K562 (cell line): ENCODE measurements around the gene URI1. TPM values are rescaled to one million over a fixed set of nuclear protein-coding genes. Genes with fewer than 3 reads are reported as not detected.

ENCODE experiments used
- ADNP ChIP-seq: fragments of 200-800 bp; sonication (Bioruptor generic); IDR thresholded peaks from 2 replicates; pipeline ENCODE4 v1.6.1; 2016; ENCODE audit warnings: missing genetic modification characterization, missing compliant biosample characterization
- ARID1B ChIP-seq: fragments of 450-650 bp; IDR thresholded peaks from 2 replicates; pipeline ENCODE4 v1.6.1; 2016; ENCODE audit warnings: antibody characterized with exemption, mild to moderate bottlenecking, inconsistent platforms
- CBFA2T2 ChIP-seq: fragments of 450-650 bp; conservative IDR thresholded peaks from 2 replicates; pipeline ENCODE4 v1.6.1; 2017; ENCODE audit warnings: mild to moderate bottlenecking
- GATA2 ChIP-seq: sonication (generic); formaldehyde crosslinking; IDR thresholded peaks from 2 replicates; pipeline ENCODE4 v1.4.0; 2020; ENCODE audit warnings: mild to moderate bottlenecking, missing genetic modification reagents
- HOXB6 ChIP-seq: fragments of 250-450 bp; sonication (Bioruptor Pico); IDR thresholded peaks from 2 replicates; pipeline ENCODE4 v1.5.1; 2022; ENCODE audit warnings: mild to moderate bottlenecking, borderline replicate concordance
- PPARD ChIP-seq: fragments of 250-450 bp; sonication (Bioruptor Pico); IDR thresholded peaks from 2 replicates; pipeline ENCODE4 v1.8.0; 2022; ENCODE audit warnings: inconsistent platforms, mild to moderate bottlenecking, moderate library complexity
- PRDM10 ChIP-seq: fragments of 450-650 bp; IDR thresholded peaks from 2 replicates; pipeline ENCODE4 v1.6.1; 2018; ENCODE audit not compliant: partially characterized antibody
- RAD21 ChIP-seq, 2 experiments: fragments of 250-450 bp in 1 of 2; fragments of 450-650 bp in 1 of 2; sonication (Bioruptor Pico) in 1 of 2; formaldehyde crosslinking in 1 of 2; IDR thresholded peaks in 1 of 2; conservative IDR thresholded peaks in 1 of 2; 2 replicates each; pipeline versions ENCODE4 v1.4.0 to v1.8.0; 2020 to 2022; ENCODE audit warnings: mild to moderate bottlenecking in 2 of 2, moderate library complexity in 1 of 2
- RCOR1 ChIP-seq, 2 experiments: IDR thresholded peaks; 2 replicates each; pipeline ENCODE4 v1.6.1; 2012; ENCODE audit warnings: low read depth in 2 of 2, low read length in 2 of 2, borderline replicate concordance in 1 of 2, improper control_type of control experiment in 1 of 2
- SIRT6 ChIP-seq: IDR thresholded peaks from one replicate; pipeline ENCODE4 v1.6.1; 2012; ENCODE audit warnings: low read depth, mild to moderate bottlenecking, control low read depth, inconsistent platforms, low read length, moderate library complexity
- THAP12 ChIP-seq: fragments of 250-450 bp; sonication (Bioruptor Pico); IDR thresholded peaks from 2 replicates; pipeline ENCODE4 v1.9.0; 2021; ENCODE audit warnings: mild to moderate bottlenecking, inconsistent platforms
- ZFX ChIP-seq: sonication (generic); formaldehyde crosslinking; IDR thresholded peaks from 2 replicates; pipeline ENCODE4 v1.8.0; 2022; ENCODE audit warnings: mild to moderate bottlenecking, missing genetic modification reagents, moderate library complexity
- ZNF318 ChIP-seq, 2 experiments: fragments of 450-650 bp; IDR thresholded peaks; 2 replicates each; pipeline ENCODE4 v1.6.1; 2016; ENCODE audit warnings: mild to moderate bottlenecking in 2 of 2, borderline replicate concordance in 1 of 2, low read depth in 1 of 2, moderate library complexity in 1 of 2
- ZNF584 ChIP-seq: fragments of 200-800 bp; sonication (Bioruptor generic); IDR thresholded peaks from 2 replicates; pipeline ENCODE4 v1.6.1; 2016; ENCODE audit warnings: low read depth, mild to moderate bottlenecking, missing genetic modification characterization, missing compliant biosample characterization
- polyA plus RNA-seq, 8 experiments: library from polyadenylated mRNA; depleted of rRNA in 4 of 8; stranded (reverse) in 5 of 8; unstranded in 3 of 8; fragments of >200 nt; fragmentation: Nextera tagmentation in 2 of 8; fragmentation: Illumina TruSeq in 1 of 8; extraction: Ambion mirVana in 2 of 8; extraction: Trizol in 1 of 8; gene quantifications; 2 replicates each; pipeline versions ENCODE4 v1.2.1 to v1.2.3, GENCODE V29; 2011 to 2014; ENCODE audit warnings: inconsistent platforms in 1 of 8, missing spikeins in 1 of 8
- total RNA-seq, 7 experiments: library from RNA; depleted of rRNA in 6 of 7; stranded (reverse); fragments of >200 nt in 6 of 7; fragmentation: Illumina TruSeq in 2 of 7; extraction: Trizol in 2 of 7; gene quantifications; 2 replicates each; pipeline versions ENCODE4 v1.2.1 to v1.2.3, GENCODE V29; 2011 to 2021; ENCODE audit warnings: low replicate concordance in 1 of 7

Gene URI1
- total and polyA plus RNA-seq, 9 of the 15 experiments (the other 6 are each of a cell fraction or from before 2014, with no cell fraction given): 16.9 to 87.4 (median 63.9) TPM

GRCh38 chr19:29988351-29988750 is 46.3 kb downstream of the URI1 start (continued):
- TF ChIP-seq ZNF318 (IDR thresholded peaks at IDR 0.05; ENCODE audit: borderline replicate concordance in 1 of 2, low read depth in 1 of 2) (no peak), HOXB6 (CRISPR knock-in tag) (no peak), THAP12 (CRISPR knock-in tag) (no peak), PPARD (no peak), ZNF584 (CRISPR knock-in tag) (no peak), GATA2 (CRISPR knock-in tag) (peak; percentile 66), RAD21 (CRISPR knock-in tag; conservative IDR thresholded peaks at IDR 0.05 in 1 of 2, IDR thresholded peaks at IDR 0.05 in 1 of 2) (peak in 1 of 2 experiments; percentile 68; a peak in 2 of 4 replicates), PRDM10 (peak; percentile 51), RCOR1 (IDR thresholded peaks at IDR 0.05; ENCODE audit: borderline replicate concordance in 1 of 2, low read depth in 2 of 2, low read length in 2 of 2) (peak in 1 of 2 experiments; percentile 53; a peak in 1 of 4 replicates), ADNP (tag) (no peak), CBFA2T2 (peak; percentile 73), ZFX (CRISPR knock-in tag) (no peak), SIRT6 (no peak), ARID1B (peak; percentile 83)
